ENCODE data around the gene APOBEC4.

Gene APOBEC4

DNA sequence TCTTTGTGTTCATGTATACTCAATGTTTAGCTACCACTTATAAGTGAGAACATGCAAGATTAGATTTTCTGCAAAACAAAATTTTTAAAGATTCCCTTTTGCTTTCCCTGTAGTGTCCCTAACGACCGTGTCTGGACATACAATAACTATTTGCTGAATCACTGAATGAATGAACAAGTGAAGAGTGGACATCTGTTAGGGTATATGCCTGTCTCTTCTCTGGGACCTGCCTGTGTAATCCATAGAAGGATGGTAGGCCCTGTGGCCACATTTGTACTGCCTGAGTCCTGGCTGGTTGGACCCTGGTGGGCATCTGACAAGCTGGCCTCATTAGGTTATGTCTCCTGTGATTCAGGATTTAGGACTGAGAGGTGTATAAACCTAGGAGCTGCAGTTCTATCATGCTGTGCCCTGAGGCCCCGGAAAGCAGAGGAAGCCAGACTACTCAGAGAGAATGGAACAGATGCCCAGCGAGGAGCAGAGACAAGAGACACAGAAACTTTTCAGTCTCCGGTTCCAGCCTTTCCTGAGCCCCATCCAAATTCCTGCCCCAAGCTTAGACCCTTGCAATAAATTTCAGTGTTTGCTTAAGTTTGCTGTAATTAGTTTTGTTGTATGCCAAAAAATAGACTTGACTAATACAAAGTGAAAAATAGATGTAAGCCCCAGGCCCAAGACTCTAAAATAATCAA, 55.3 kb downstream of the APOBEC4 start:
- no peak for DNase-seq

DNA sequence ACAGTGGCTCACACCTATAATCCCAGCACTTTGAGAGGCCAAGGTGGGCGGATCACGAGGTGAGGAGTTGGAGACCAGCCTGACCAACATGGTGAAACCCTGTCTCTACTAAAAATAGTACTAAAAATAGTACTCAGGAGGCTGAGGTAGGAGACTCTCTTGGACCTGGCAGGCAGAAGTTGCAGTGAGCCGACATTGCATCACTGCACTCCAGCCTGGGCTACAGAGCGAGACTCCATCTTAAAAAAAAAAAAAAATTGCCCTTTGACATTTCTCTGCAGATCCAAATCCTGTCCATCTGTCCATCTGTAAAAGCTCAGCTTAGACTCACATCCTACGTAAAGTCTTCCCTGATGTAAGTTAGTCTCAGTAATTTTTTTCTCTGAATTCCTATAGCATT, 56.6 kb downstream of the APOBEC4 start:
- no peak for DNase-seq

Measured in NCI-H187 (cell line).